SK-N-SH (cell line): ENCODE measurements around the gene MKX. TPM values are rescaled to one million over a fixed set of nuclear protein-coding genes. Genes with fewer than 3 reads are reported as not detected.

Source experiments
- CTCF ChIA-PET: fragments of 300-600, 350-600 bp; formaldehyde crosslinking; extraction: SDS; loops from one replicate; lab custom pipeline; 2021; lab: Yijun Ruan, JAX
- POLR2A ChIA-PET: fragments of 350-600 bp; sonication (Branson Sonifier 250); formaldehyde crosslinking; extraction: SDS; loops from one replicate; lab custom pipeline; 2020; ENCODE audit warnings: antibody characterized with exemption, inconsistent platforms; lab: Yijun Ruan, JAX
- DNase-seq: peaks from one replicate; pipeline ENCODE4 v3.0.0; 2012
- H2AFZ ChIP-seq: fragments of 200-600 bp; sonication (generic); 2 replicates; pipeline ENCODE4 v1.8.1; 2016; ENCODE audit warnings: antibody characterized with exemption, mild to moderate bottlenecking, low read depth
- H3F3A ChIP-seq: fragments of 200-600 bp; sonication (generic); replicated peaks from 2 replicates; pipeline ENCODE3; 2016; ENCODE audit warnings: antibody characterized with exemption, mild to moderate bottlenecking; ENCODE audit not compliant: insufficient read depth
- H3K27ac ChIP-seq, 2 experiments: fragments of 200-500 bp in 1 of 2; fragments of 200-600 bp in 1 of 2; sonication (Bioruptor generic) in 1 of 2; sonication (generic), shearing (Covaris generic) in 1 of 2; 2 replicates each; pipeline versions ENCODE4 v1.5.1 to v1.6.1; 2014 to 2016; ENCODE audit warnings: low read depth in 2 of 2, inconsistent platforms in 1 of 2, low read length in 1 of 2, mild to moderate bottlenecking in 1 of 2, mixed read lengths in 1 of 2
- H3K27me3 ChIP-seq: fragments of 200-600 bp; sonication (generic), shearing (Covaris generic); 2 replicates; pipeline ENCODE4 v1.6.1; 2016; ENCODE audit warnings: mixed run types; ENCODE audit not compliant: insufficient read depth
- H3K36me3 ChIP-seq, 2 experiments: fragments of 200-500 bp in 1 of 2; fragments of 200-600 bp in 1 of 2; sonication (Bioruptor generic) in 1 of 2; sonication (generic) in 1 of 2; replicated peaks in 1 of 2; 2 replicates each; pipeline versions ENCODE3 to v1.5.1; 2014 to 2016; ENCODE audit warnings: low read length in 1 of 2, mild to moderate bottlenecking in 1 of 2; ENCODE audit not compliant: insufficient read depth in 2 of 2, control insufficient read depth in 1 of 2
- H3K4me1 ChIP-seq, 2 experiments: fragments of 200-500 bp in 1 of 2; fragments of 200-600 bp in 1 of 2; sonication (Bioruptor generic) in 1 of 2; sonication (generic), shearing (Covaris generic) in 1 of 2; 2 replicates each; pipeline versions ENCODE4 v1.5.1 to v1.6.1; 2014 to 2016; ENCODE audit warnings: low read depth in 1 of 2, low read length in 1 of 2, mixed run types in 1 of 2; ENCODE audit not compliant: insufficient read depth in 2 of 2, control insufficient read depth in 1 of 2
- H3K4me2 ChIP-seq: fragments of 200-600 bp; sonication (generic), shearing (Covaris generic); 2 replicates; pipeline ENCODE4 v1.6.1; 2017; ENCODE audit warnings: mixed run types
- H3K4me3 ChIP-seq, 2 experiments: fragments of 200-500 bp in 1 of 2; fragments of 200-600 bp in 1 of 2; sonication (Bioruptor generic) in 1 of 2; sonication (generic), shearing (Covaris generic) in 1 of 2; 2 replicates each; pipeline versions ENCODE4 v1.5.1 to v1.8.1; 2014 to 2016; ENCODE audit warnings: low read depth in 2 of 2, inconsistent platforms in 1 of 2, low read length in 1 of 2, mild to moderate bottlenecking in 1 of 2, mixed read lengths in 1 of 2, moderate library complexity in 1 of 2
- H3K79me2 ChIP-seq: fragments of 200-600 bp; sonication (generic); 2 replicates; pipeline ENCODE4 v1.8.1; 2017; ENCODE audit warnings: mild to moderate bottlenecking; ENCODE audit not compliant: insufficient read depth
- H3K9ac ChIP-seq: fragments of 200-600 bp; sonication (generic); 2 replicates; pipeline ENCODE4 v1.6.1; 2017; ENCODE audit warnings: mixed run types
- H3K9me2 ChIP-seq: fragments of 200-600 bp; sonication (generic); 2 replicates; pipeline ENCODE4 v1.6.1; 2017; ENCODE audit warnings: mixed run types
- H3K9me3 ChIP-seq: fragments of 200-600 bp; sonication (generic); 2 replicates; pipeline ENCODE4 v1.6.1; 2017; ENCODE audit warnings: mixed run types, mild to moderate bottlenecking, moderate library complexity
- H4K20me1 ChIP-seq: fragments of 200-600 bp; sonication (generic); 2 replicates; pipeline ENCODE4 v1.6.1; 2017; ENCODE audit warnings: mild to moderate bottlenecking, mixed run types; ENCODE audit not compliant: insufficient read depth
- CHD2 ChIP-seq: fragments of 150-350 bp; IDR thresholded peaks from 2 replicates; pipeline ENCODE4 v1.6.1; 2018; ENCODE audit warnings: low read length; ENCODE audit not compliant: partially characterized antibody
- ELF1 ChIP-seq: IDR thresholded peaks from 2 replicates; pipeline ENCODE4 v1.4.0; 2012
- EP300 ChIP-seq, 2 experiments: IDR thresholded peaks; 2 replicates each; pipeline versions ENCODE4 v1.4.0 to v1.6.1; 2012; ENCODE audit warnings: borderline replicate concordance in 1 of 2, low read depth in 1 of 2, low read length in 1 of 2
- EZH2phosphoT487 ChIP-seq: fragments of 200-600 bp; sonication (generic); IDR thresholded peaks from 2 replicates; pipeline ENCODE4 v1.6.1; 2017; ENCODE audit warnings: low read depth, mixed run types, mild to moderate bottlenecking, antibody characterized with exemption, moderate library complexity, borderline replicate concordance
- FOSL2 ChIP-seq: IDR thresholded peaks from 2 replicates; pipeline ENCODE4 v1.4.0; 2012; ENCODE audit warnings: low read depth, mild to moderate bottlenecking, moderate library complexity, borderline replicate concordance
- GABPA ChIP-seq: IDR thresholded peaks from 2 replicates; pipeline ENCODE4 v1.4.0; 2012; ENCODE audit warnings: low read depth, mild to moderate bottlenecking
- JUND ChIP-seq: IDR thresholded peaks from 2 replicates; pipeline ENCODE4 v1.4.0; 2012
- MEF2A ChIP-seq: IDR thresholded peaks from 2 replicates; pipeline ENCODE4 v1.4.0; 2012; ENCODE audit warnings: low read depth, borderline replicate concordance
- NRF1 ChIP-seq: IDR thresholded peaks from 2 replicates; pipeline ENCODE4 v1.6.1; 2012; ENCODE audit warnings: low read depth, mild to moderate bottlenecking, low read length
- POLR2AphosphoS5 ChIP-seq: IDR thresholded peaks from 2 replicates; pipeline ENCODE4 v1.6.1; 2012; ENCODE audit warnings: low read depth, low read length
- RAD21 ChIP-seq: IDR thresholded peaks from 2 replicates; pipeline ENCODE4 v1.6.1; 2012; ENCODE audit warnings: mild to moderate bottlenecking, low read length
- RCOR1 ChIP-seq: fragments of 150-350 bp; IDR thresholded peaks from 2 replicates; pipeline ENCODE4 v1.6.1; 2017; ENCODE audit warnings: antibody characterized with exemption, low read length
- RXRA ChIP-seq: IDR thresholded peaks from 2 replicates; pipeline ENCODE4 v1.4.0; 2012; ENCODE audit warnings: low read depth, mild to moderate bottlenecking, borderline replicate concordance
- SMC3 ChIP-seq: IDR thresholded peaks from 2 replicates; pipeline ENCODE4 v1.6.1; 2012; ENCODE audit warnings: low read depth, low read length, improper control_type of control experiment
- TAF1 ChIP-seq: IDR thresholded peaks from 2 replicates; pipeline ENCODE4 v1.6.1; 2012; ENCODE audit warnings: low read depth, mild to moderate bottlenecking, low read length, moderate library complexity, borderline replicate concordance
- TEAD4 ChIP-seq: IDR thresholded peaks from 2 replicates; pipeline ENCODE4 v1.4.0; 2012; ENCODE audit warnings: mild to moderate bottlenecking, borderline replicate concordance; ENCODE audit not compliant: insufficient read depth
- YY1 ChIP-seq: IDR thresholded peaks from 2 replicates; pipeline ENCODE4 v1.4.0; 2012; ENCODE audit warnings: low read depth, mild to moderate bottlenecking
- WGBS: methylation state at CpG from one replicate; pipeline ENCODE4 v1.1.6; 2017; ENCODE audit warnings: low lambda C conversion rate; 5-methylcytosine and 5-hydroxymethylcytosine counted together
- polyA plus RNA-seq, 3 experiments: library from polyadenylated mRNA; depleted of rRNA; stranded (reverse); fragments of >200 nt; gene quantifications; 2 replicates each; pipeline ENCODE4 v1.2.3, GENCODE V29; 2012
- TF ChIP-seq, protein P1 (sequence below): IDR thresholded peaks from 2 replicates; pipeline ENCODE4 v1.4.0; 2012; ENCODE audit warnings: low read depth, borderline replicate concordance
- TF ChIP-seq, protein P2 (sequence below): IDR thresholded peaks from 2 replicates; pipeline ENCODE4; 2012
- TF ChIP-seq, protein P3 (sequence below): IDR thresholded peaks from 2 replicates; pipeline ENCODE4 v1.6.1; 2012; ENCODE audit warnings: mild to moderate bottlenecking, low read depth, low read length, moderate library complexity
- TF ChIP-seq, protein P4 (sequence below): fragments of 150-350 bp; IDR thresholded peaks from 2 replicates; pipeline ENCODE4 v1.6.1; 2017; ENCODE audit warnings: antibody characterized with exemption, low read length, low read depth, borderline replicate concordance
- TF ChIP-seq, protein P5 (sequence below): IDR thresholded peaks from 2 replicates; pipeline ENCODE4 v1.4.0; 2012; ENCODE audit warnings: low read depth, borderline replicate concordance

MKX gene
- polyA plus RNA-seq, 1 of the 3 experiments (the other 2 are of a cell fraction): not detected

DNA sequence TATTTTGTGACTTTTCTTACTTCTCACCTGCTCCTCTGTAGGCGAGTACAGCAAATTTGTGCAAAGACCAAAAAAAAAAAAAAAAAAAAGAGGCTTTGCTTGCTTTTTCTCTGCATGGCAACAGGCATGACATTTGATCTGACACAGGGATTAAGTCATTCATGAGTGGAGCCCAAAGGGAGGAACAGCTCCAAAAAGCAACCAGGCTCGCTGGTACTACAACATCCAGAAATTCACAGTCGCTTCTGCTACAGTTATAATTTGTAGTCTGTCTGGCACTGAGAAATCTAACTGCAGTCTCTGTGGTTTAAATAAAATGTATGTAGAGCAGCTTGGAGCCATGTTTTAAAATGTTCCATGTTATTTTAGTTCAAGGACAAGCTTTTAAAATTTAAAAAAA is 31.7 kb downstream of the MKX start:
- Histone ChIP-seq H3K9ac (no peak overlapping the region), H3K9me3 (no peaks in the 10 kb centered on the region), H3K27me3 (peaks cover 15% of the 10 kb centered on the region; the same call in 1 of the 2 replicates), H3K4me3 (no peak overlapping the region), H3K4me2 (peak overlapping the region; percentile 24; the same call in 1 of the 2 replicates), H3K9me2 (no peaks in the 10 kb centered on the region), H2AFZ (no peak overlapping the region), H3K79me2 (no peaks in the 10 kb centered on the region), H3K36me3 (no peaks in the 10 kb centered on the region), H3K4me1 (no peaks in the 10 kb centered on the region), H3F3A (no peaks in the 10 kb centered on the region), H3K27ac (no peak overlapping the region), H4K20me1 (no peaks in the 10 kb centered on the region)
- WGBS: 3% methylated on average over 3 of the region's 3 CpGs
- ChIA-PET POLR2A (no interaction called here), CTCF (no interaction called here)
- TF ChIP-seq EZH2phosphoT487: no peak
- TF ChIP-seq GABPA: no peak
- no peak for TF ChIP-seq RXRA
- TF ChIP-seq CHD2: no peak
- no peak for TF ChIP-seq POLR2AphosphoS5
- TF ChIP-seq FOSL2: no peak
- no peak for TF ChIP-seq MEF2A
- TF ChIP-seq ELF1: no peak
- no peak for TF ChIP-seq RCOR1
- no peak for TF ChIP-seq TEAD4
- TF ChIP-seq, protein P1, sequence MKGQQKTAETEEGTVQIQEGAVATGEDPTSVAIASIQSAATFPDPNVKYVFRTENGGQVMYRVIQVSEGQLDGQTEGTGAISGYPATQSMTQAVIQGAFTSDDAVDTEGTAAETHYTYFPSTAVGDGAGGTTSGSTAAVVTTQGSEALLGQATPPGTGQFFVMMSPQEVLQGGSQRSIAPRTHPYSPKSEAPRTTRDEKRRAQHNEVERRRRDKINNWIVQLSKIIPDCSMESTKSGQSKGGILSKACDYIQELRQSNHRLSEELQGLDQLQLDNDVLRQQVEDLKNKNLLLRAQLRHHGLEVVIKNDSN: no peak
- TF ChIP-seq, protein P2, sequence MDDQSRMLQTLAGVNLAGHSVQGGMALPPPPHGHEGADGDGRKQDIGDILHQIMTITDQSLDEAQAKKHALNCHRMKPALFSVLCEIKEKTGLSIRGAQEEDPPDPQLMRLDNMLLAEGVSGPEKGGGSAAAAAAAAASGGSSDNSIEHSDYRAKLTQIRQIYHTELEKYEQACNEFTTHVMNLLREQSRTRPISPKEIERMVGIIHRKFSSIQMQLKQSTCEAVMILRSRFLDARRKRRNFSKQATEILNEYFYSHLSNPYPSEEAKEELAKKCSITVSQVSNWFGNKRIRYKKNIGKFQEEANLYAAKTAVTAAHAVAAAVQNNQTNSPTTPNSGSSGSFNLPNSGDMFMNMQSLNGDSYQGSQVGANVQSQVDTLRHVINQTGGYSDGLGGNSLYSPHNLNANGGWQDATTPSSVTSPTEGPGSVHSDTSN: no peak
- TF ChIP-seq YY1: no peak
- TF ChIP-seq RAD21: no peak
- no peak for TF ChIP-seq NRF1
- no peak for TF ChIP-seq TAF1
- no peak for TF ChIP-seq SMC3
- no peak for TF ChIP-seq EP300 (IDR thresholded peaks at IDR 0.05; ENCODE audit: borderline replicate concordance in 1 of 2, low read depth in 1 of 2, low read length in 1 of 2)
- no peak for TF ChIP-seq JUND
- no peak for DNase-seq

DNA sequence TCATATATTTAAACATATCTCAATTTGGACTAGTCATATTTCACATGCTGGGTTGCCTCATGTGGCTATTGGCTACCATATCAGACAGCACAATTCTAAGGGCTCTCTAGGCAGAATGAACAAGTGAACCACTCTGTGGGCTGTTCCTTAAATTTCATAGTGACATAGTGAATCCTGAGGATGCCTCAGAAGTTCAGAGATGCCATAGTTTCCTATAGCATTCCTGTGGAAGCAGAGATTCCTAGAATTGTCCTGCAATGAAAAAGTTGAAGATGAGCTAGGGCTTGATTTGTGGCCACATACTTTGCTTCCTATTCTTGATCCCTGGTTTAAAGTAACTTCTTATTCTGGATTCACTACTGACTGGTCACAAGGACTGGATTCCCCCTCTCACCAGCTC is 35.6 kb downstream of the MKX start:
- Histone ChIP-seq H3K4me3 (no peak overlapping the region), H3F3A (no peaks in the 10 kb centered on the region), H3K4me1 (no peaks in the 10 kb centered on the region), H3K79me2 (no peaks in the 10 kb centered on the region), H3K36me3 (no peaks in the 10 kb centered on the region), H3K9me2 (no peaks in the 10 kb centered on the region), H3K9me3 (no peaks in the 10 kb centered on the region), H3K27me3 (peaks cover 22% of the 10 kb centered on the region; the same call in 1 of the 2 replicates), H2AFZ (no peak overlapping the region), H4K20me1 (no peaks in the 10 kb centered on the region), H3K4me2 (no peak overlapping the region), H3K27ac (no peak overlapping the region), H3K9ac (no peak overlapping the region)
- no peak for DNase-seq
- POLR2A ChIA-PET: no interaction called here
- CTCF ChIA-PET: no interaction called here
- TF ChIP-seq, protein P3, sequence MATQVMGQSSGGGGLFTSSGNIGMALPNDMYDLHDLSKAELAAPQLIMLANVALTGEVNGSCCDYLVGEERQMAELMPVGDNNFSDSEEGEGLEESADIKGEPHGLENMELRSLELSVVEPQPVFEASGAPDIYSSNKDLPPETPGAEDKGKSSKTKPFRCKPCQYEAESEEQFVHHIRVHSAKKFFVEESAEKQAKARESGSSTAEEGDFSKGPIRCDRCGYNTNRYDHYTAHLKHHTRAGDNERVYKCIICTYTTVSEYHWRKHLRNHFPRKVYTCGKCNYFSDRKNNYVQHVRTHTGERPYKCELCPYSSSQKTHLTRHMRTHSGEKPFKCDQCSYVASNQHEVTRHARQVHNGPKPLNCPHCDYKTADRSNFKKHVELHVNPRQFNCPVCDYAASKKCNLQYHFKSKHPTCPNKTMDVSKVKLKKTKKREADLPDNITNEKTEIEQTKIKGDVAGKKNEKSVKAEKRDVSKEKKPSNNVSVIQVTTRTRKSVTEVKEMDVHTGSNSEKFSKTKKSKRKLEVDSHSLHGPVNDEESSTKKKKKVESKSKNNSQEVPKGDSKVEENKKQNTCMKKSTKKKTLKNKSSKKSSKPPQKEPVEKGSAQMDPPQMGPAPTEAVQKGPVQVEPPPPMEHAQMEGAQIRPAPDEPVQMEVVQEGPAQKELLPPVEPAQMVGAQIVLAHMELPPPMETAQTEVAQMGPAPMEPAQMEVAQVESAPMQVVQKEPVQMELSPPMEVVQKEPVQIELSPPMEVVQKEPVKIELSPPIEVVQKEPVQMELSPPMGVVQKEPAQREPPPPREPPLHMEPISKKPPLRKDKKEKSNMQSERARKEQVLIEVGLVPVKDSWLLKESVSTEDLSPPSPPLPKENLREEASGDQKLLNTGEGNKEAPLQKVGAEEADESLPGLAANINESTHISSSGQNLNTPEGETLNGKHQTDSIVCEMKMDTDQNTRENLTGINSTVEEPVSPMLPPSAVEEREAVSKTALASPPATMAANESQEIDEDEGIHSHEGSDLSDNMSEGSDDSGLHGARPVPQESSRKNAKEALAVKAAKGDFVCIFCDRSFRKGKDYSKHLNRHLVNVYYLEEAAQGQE: no peak
- TF ChIP-seq NRF1 (no peak), RCOR1 (no peak)
- TF ChIP-seq, protein P4, sequence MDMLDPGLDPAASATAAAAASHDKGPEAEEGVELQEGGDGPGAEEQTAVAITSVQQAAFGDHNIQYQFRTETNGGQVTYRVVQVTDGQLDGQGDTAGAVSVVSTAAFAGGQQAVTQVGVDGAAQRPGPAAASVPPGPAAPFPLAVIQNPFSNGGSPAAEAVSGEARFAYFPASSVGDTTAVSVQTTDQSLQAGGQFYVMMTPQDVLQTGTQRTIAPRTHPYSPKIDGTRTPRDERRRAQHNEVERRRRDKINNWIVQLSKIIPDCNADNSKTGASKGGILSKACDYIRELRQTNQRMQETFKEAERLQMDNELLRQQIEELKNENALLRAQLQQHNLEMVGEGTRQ: no peak
- TF ChIP-seq, protein P5, sequence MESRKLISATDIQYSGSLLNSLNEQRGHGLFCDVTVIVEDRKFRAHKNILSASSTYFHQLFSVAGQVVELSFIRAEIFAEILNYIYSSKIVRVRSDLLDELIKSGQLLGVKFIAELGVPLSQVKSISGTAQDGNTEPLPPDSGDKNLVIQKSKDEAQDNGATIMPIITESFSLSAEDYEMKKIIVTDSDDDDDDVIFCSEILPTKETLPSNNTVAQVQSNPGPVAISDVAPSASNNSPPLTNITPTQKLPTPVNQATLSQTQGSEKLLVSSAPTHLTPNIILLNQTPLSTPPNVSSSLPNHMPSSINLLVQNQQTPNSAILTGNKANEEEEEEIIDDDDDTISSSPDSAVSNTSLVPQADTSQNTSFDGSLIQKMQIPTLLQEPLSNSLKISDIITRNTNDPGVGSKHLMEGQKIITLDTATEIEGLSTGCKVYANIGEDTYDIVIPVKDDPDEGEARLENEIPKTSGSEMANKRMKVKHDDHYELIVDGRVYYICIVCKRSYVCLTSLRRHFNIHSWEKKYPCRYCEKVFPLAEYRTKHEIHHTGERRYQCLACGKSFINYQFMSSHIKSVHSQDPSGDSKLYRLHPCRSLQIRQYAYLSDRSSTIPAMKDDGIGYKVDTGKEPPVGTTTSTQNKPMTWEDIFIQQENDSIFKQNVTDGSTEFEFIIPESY: no peak
